NCI-H2081 (cell line): ENCODE data around the gene POU2F2.

Source experiments
- DNase-seq, 2 experiments: peaks; one replicate each; lab custom pipeline; 2025; lab: John Stamatoyannopoulos, UW

Gene POU2F2

DNA sequence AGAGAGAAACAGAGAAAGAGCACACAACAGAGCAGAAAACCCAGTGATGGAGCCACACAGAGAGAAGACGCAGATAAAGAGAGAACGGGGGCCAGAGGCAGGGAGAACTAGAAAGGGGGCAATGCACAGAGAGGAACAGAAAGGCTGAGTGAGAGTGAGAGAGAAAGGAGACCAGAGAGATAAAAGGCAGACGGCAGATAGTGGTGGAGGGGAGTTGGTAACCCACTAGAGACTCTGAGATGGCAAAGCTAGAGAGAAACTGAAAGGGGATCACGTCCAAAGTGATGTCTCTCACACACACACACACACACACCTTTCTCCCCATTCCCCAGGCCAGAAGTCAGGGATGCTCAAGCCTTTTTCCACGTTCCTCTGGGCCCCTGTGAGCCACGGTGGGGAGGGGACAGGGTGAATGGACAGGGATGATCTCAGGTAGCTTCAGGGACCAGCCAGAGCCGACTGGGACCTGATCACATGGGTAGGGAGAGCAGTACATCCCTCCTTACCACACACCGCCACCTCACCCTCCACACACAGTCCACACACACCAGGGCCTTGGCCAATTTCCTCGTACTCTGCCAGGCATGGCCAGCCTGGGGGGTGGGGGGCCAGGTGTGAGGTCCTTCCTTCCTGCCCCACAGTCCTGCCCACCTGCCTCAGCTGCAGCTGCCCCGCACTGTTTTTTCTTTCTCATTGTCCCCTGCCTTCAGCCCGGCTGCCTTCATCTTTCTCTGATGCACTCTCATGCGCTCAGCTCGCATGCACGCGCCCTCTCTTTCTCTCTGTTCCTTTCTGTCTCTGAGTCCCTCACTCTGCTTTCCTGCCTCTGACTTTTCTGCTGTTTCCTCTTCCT lies 22.5 kb upstream of the POU2F2 start:
- peak in 1 of 2 experiments; percentile 22 for DNase-seq

DNA sequence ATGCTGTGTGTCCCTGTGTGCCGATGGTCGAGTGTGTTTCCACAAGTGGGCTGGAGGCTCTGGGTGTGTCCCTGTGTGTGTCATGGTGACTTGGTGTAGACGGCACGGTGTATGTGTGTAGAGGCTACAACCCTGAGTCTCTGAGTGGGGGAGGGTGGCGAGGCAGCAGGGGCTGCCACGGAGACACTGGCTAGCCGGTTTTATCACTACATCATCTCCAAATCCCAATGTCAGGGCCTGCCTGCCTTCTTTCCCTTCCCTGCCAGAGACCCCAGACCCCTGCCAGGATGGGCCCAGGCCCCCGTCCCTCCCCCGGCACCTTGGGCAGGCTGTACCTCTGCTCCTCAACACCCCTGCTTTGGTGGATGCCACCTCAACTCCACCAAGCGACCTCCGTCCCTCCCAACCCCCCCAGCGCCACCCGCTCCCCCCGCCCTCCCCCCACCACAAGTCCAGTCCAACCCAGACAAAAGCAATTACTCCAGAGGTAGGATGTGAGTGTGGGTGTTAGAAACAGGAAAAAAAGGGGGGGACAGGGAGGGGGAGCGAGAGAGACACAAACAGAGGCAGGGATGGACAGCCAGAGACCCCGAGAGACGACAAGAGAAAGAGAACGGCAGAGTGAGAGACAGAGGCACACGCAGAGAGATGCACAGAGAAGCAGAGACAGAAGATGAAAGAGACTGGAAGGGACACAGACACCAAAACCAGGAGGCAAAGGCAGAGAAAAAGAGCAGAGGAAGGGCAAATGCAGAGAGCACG lies 21.6 kb upstream of the POU2F2 start:
- DNase-seq: no peak

DNA sequence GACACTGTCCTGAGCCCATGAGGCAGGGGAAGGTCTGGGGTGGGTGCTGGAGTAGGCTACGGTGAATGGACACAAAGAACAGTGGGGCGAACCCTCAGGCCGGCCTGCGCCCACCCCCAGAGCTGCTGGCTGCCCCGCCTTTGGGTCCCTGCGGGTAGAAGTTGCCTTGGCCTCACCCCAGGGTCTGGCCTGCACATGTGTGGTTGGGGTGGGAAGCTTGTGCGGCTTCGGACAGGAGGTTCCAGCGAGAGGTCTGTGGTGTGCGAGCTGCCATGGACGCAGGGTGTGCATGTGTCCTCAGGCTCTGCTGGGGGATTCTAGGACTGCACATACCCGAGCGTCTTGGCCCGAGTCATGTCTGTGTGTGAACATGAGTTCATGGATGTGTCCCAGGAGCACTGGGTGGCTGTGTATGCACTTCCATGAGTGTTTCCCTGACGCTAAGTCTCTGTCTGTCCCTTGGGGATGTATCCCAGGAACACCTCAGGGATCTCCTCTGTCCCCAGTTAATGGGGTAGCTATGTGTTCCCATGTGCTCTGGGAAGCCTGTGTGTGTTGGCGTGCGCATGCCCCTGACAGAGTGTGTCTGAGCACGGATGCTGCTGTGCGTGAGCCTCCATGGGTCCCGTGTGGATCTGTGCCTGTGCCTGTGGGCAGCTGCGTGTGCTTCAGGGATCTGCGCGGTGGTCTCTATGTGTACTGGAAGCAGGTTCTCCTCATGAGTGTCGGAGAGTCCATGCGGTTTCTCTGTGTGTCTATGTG lies 20.8 kb upstream of the POU2F2 start:
- DNase-seq: no peak

GRCh38 chr19:42151782-42152684 lies 19.8 kb upstream of the POU2F2 start:
- DNase-seq: no peak

DNA sequence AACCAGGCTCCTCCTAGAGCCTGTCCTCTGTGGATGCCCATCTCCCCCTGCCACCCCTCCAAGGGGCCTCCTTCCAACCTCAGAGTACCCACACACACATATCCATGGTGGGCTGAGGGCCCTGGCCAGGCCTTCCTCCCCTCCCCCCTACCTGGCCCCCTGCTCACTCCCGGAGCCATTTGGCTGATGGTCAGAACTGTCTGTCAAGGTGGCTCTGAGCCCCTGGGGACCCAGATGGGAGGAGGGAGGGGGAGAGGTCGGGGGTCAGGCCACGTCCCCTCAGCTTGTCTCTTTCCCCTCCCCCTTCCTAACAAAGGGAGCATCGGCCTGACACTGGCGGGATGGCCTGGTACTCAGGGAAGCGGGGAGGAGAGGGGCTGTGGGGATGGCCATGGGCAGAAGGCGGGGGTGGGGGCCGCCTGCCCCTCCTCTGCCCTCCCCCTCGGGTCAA lies 18.7 kb upstream of the POU2F2 start:
- no peak for DNase-seq

DNA sequence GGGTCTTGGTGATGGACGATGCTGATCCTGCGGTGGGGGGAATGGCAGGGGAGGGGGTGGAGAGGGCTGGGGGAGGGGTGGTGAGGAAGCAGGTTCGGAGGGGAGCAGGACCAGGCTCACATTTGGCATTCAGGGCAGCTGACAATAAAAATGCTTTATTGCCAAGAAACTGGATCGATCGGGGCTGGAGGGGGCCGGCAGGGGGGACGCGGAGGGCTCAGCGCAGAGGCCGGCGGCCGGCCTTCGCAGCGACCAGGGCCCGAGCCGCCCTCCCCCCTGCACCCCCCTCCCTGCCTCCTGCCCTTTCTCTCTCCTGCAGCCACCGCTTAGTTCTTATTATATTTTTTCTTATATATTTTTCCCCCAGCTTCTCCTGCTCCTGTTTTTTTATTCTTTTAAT lies 18.1 kb upstream of the POU2F2 start:
- no peak for DNase-seq

- no peak for DNase-seq
Observed at GRCh38 chr19:42149447-42150202, 17.4 kb upstream of the POU2F2 start.

- no peak for DNase-seq
Observed at GRCh38 chr19:42148266-42148665, 16.0 kb upstream of the POU2F2 start.

DNA sequence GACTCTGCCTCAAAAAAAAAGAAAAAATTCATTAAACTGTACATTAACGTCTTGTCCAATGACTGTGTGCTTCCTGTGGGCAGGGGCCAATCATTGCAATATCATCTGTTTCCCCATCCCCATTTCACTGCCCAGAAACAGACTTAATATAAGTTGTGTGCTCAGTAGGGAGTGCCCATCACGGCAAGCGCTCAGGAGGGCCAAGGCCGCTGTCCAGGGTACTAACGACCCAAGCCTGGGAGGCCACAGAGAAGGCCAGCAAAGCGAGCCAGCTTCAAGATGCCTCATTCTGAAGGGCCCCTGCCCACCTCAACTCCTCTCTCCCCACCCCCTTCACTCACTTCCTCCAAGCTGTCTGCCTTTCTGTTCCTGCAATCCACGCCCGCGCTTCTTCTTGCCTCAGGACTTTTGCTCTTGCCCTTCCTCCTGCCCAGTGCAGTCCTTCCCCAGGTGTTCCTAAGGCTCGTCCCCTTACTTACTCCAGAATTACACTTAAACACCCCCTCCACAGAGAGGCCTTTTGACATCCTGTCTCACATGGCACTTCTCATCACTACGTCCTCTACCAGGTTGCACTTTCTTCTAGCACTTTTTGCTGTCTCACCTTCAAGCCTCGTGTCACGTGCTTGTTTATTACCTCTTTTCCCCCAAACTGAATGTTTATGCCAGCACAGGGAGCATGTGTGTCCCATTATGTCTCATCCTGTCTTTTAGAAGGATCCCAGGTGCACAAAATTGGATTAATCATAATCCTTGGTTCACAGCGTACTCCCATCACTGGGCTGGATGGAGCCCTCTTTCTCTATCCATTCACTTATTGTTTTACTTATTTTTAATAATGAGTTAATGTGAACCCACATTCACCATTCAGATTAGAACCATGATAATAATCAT lies 11.3 kb upstream of the POU2F2 start:
- DNase-seq: no peak

DNA sequence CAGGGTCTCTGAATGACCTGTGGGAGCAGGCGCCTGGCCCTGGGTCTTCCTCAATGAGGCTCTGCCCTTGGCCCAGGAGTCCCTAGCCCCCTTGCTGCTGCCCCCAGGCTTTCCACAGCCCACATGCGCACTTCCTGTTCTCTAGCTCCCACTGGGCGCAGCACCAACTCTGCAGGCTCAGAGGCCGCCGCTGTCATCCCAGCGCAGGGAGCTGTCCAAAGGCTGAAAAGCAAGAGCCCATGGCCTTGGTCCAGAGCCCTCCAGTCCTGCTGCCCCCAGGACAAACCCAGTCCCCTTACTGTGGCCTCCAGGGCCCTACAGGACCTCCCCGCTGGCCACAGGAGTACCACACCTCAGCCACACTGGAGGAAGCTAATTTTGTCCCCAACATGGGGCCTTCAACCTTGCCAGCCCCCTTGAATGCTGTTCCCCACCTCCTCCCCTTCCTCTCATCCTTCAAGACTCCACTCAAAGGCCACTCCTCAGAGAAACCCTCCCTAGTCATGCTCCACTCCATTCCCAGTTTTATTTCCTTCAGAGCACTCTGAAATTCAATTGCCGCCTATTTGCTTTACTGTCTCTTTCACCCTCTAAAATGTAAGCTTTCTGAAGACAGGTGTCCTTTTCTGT lies 8.0 kb upstream of the POU2F2 start:
- no peak for DNase-seq

DNA sequence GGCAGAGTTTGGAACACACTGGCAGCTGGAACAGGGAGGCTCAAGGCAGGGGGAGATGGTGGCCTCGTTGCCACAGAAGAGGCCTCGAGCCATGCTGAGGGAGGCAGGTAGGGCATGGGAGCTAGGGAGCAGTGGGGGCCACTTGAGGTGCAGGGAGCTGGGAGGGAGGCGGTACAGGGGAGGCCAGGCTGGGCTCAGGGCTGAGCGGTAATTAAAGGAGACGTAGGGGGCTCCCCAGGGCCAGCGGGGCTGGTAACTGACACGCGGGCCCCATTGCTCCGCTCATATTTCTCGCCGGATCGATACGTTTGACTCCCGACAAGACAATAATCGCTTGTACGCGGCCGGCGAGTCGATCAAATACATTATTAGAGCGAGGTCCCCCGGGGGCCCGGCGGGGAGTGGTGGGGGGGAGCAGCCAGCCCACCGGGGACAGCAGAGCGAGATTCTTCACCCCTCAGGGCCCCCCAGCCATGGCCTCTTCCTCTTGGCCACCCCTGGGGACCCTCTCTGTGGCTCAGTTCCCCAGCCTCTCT lies 2.4 kb upstream of the POU2F2 start:
- DNase-seq: no peak

- DNase-seq: peak; percentile 83
Observed at GRCh38 chr19:42132851-42133528, 744 bp upstream of the POU2F2 start.

- no peak for DNase-seq
Observed at GRCh38 chr19:42131149-42132029, 857 bp downstream of the POU2F2 start.

DNA sequence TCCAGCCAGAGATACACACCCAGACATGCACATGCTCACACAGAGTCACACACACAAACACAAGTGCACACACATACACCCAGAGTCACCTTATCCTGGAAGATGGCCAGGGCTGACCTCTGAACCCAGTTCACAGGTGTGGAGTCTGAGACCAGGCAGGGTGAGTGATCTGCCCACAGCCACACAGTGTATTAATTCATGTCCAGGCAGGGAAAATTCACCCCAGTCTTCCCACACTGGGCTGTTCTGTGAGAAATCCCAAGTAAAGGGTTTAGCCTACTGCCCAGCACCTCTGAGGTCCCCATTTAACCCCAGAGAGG lies 2.0 kb downstream of the POU2F2 start:
- DNase-seq: no peak

GRCh38 chr19:42129399-42130253 lies 2.6 kb downstream of the POU2F2 start:
- no peak for DNase-seq

DNA sequence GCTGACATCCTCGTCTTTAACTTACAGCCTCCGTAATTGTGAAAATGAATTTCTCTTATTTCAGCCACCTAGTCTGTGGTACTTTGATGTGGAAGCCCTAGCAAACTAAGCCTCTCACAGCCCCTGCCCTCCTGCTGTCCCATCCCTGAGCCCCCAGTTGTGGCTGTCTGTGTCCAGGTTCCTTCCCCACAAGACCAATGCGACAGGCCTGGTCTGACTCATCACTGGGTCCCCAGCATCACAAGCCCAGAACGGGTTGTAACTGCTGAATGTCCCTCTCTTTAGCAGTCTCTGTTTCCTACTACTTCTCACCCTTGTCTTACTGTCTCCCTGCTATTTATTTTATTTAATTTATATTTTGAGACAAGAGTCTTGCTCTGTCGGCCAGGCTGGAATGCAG lies 5.7 kb downstream of the POU2F2 start:
- DNase-seq: no peak
